ENCODE results near the gene LCNL1. TPM values are rescaled to one million over a fixed set of nuclear protein-coding genes. Genes with fewer than 3 reads are reported as not detected.

LCNL1 gene
- total RNA-seq, 2 donors from 2014 or later, result not detected

DNA sequence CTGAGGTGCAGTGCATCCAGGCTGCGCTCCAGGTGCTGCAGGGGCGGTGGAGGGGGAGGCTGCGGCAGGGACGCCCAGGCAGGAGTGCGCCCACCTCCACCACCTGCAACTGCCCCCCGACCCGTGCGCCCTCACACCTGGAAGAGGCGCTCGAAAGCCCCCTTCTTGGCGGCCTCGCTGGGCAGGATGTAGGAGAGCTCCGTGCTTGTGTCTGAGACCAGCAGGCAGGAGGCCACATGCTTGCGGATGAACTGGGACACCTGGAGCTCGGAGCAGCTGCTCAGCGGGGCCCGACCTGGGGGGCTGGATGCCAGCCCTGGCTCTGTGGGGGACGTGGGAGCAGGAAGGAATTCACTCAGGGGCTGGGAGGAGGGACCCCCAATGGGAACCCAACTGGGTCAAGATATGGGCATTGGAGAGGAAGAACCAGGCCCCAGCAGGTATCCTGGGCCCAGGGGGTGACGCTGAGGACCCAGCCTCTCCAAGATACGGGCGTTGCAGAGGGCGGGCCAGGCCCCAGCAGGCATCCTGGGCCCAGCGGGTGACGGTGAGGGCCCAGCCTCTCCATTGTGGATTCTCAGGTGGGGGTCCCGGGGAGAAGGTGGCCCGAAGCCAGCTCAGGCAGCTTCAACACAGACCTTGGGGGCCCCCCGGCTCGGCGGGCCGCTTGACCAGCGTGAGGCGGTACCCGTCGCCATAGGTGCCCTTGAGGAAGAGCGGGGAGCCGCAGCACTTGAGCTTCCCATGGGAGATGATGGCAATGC, 32.2 kb downstream of the LCNL1 start:
- WGBS, 2 donors, result 96 to 97% methylated on average over 24 to 33 of the region's 36 CpGs
- no peak overlapping the region for H3K4me3 ChIP-seq
- H3K4me1 ChIP-seq, result no peaks in the 10 kb centered on the region
- intact Hi-C loops (cut with DNase I), result no loop called here
- TF ChIP-seq, protein P1, sequence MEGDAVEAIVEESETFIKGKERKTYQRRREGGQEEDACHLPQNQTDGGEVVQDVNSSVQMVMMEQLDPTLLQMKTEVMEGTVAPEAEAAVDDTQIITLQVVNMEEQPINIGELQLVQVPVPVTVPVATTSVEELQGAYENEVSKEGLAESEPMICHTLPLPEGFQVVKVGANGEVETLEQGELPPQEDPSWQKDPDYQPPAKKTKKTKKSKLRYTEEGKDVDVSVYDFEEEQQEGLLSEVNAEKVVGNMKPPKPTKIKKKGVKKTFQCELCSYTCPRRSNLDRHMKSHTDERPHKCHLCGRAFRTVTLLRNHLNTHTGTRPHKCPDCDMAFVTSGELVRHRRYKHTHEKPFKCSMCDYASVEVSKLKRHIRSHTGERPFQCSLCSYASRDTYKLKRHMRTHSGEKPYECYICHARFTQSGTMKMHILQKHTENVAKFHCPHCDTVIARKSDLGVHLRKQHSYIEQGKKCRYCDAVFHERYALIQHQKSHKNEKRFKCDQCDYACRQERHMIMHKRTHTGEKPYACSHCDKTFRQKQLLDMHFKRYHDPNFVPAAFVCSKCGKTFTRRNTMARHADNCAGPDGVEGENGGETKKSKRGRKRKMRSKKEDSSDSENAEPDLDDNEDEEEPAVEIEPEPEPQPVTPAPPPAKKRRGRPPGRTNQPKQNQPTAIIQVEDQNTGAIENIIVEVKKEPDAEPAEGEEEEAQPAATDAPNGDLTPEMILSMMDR (IDR thresholded peaks at IDR 0.05), result no peak
- TF ChIP-seq POLR2A (IDR thresholded peaks at IDR 0.05), result no peak
- H3K27ac ChIP-seq, result no peak overlapping the region
- no peaks in the 10 kb centered on the region for H3K27me3 ChIP-seq
- DNase-seq, result no peak
- peaks cover 0 to 5% of the 10 kb centered on the region in 2 donors for H3K36me3 ChIP-seq (replicated peaks in 1 of 2; ENCODE audit: insufficient read depth in 1 of 2, low read depth in 2 of 2)
- no peaks in the 10 kb centered on the region for H3K9me3 ChIP-seq
- ATAC-seq, result no peak

DNA sequence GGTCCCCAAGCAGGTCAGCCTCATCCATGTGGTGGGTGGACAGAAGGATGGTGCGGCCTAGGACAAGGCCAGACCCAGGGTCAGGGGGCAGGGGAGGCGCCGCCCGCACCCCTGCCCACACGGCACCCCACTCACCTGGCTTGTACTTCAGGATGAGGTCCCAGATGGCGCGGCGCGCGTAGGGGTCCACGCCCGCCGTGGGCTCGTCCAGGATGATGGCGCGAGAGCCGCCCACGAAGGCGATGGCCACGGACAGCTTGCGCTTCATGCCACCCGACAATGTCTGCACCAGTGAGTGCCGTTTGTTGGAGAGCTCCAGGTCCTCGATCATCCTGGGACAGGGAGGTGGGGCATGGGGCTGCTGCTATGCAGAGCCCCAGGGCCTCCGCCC, 32.7 kb downstream of the LCNL1 start:
- WGBS, 2 donors, result 98 to 99% methylated on average over 8 to 20 of the region's 25 CpGs
- no peaks in the 10 kb centered on the region for H3K4me1 ChIP-seq
- H3K27me3 ChIP-seq, result no peaks in the 10 kb centered on the region
- DNase-seq (no peak), ATAC-seq (no peak)
- no peak overlapping the region for H3K4me3 ChIP-seq
- intact Hi-C loops (cut with DNase I), result no loop called here
- no peaks in the 10 kb centered on the region for H3K9me3 ChIP-seq
- no peak overlapping the region for H3K27ac ChIP-seq
- TF ChIP-seq POLR2A (IDR thresholded peaks at IDR 0.05), result no peak
- TF ChIP-seq, protein P1 (IDR thresholded peaks at IDR 0.05), result no peak
- peaks cover 0 to 5% of the 10 kb centered on the region in 2 donors for H3K36me3 ChIP-seq (replicated peaks in 1 of 2; ENCODE audit: insufficient read depth in 1 of 2, low read depth in 2 of 2)

- DNase-seq (no peak), ATAC-seq (no peak)
- TF ChIP-seq, protein P1 (IDR thresholded peaks at IDR 0.05), result no peak
- no peak for TF ChIP-seq POLR2A (IDR thresholded peaks at IDR 0.05)
- Histone ChIP-seq H3K4me1 (no peaks in the 10 kb centered on the region), H3K27ac (no peak overlapping the region), H3K9me3 (no peaks in the 10 kb centered on the region), H3K36me3 (replicated peaks in 1 of 2; ENCODE audit: insufficient read depth in 1 of 2, low read depth in 2 of 2) (peaks cover 0 to 5% of the 10 kb centered on the region in 2 donors), H3K4me3 (no peak overlapping the region), H3K27me3 (no peaks in the 10 kb centered on the region)
- intact Hi-C loops (cut with DNase I), result no loop called here
- WGBS, 2 donors, result 94 to 98% methylated on average over 14 to 19 of the region's 21 CpGs
These were observed 33.2 kb downstream of the LCNL1 start for GRCh38 chr9:137015976-137016375.

GRCh38 chr9:137016436-137016835, 33.6 kb downstream of the LCNL1 start:
- Histone ChIP-seq H3K27me3 (no peaks in the 10 kb centered on the region), H3K4me3 (no peak overlapping the region), H3K9me3 (no peaks in the 10 kb centered on the region), H3K36me3 (replicated peaks in 1 of 2; ENCODE audit: insufficient read depth in 1 of 2, low read depth in 2 of 2) (peaks cover 0 to 2% of the 10 kb centered on the region in 2 donors), H3K4me1 (no peaks in the 10 kb centered on the region), H3K27ac (no peak overlapping the region)
- intact Hi-C loops (cut with DNase I), result no loop called here
- no peak for ATAC-seq
- WGBS, 2 donors, result 90% methylated on average over 10 of the region's 16 CpGs; no CpG with 5 or more reads in 1 of the 2 donors
- DNase-seq, result no peak
- TF ChIP-seq, protein P1 (IDR thresholded peaks at IDR 0.05), result no peak
- no peak for TF ChIP-seq POLR2A (IDR thresholded peaks at IDR 0.05)

- Histone ChIP-seq H3K36me3 (replicated peaks in 1 of 2; ENCODE audit: insufficient read depth in 1 of 2, low read depth in 2 of 2) (peaks cover 0 to 2% of the 10 kb centered on the region in 2 donors), H3K27me3 (no peaks in the 10 kb centered on the region), H3K4me1 (no peaks in the 10 kb centered on the region), H3K27ac (no peak overlapping the region), H3K4me3 (no peak overlapping the region), H3K9me3 (no peaks in the 10 kb centered on the region)
- TF ChIP-seq, protein P1 (IDR thresholded peaks at IDR 0.05), result no peak
- no peak for TF ChIP-seq POLR2A (IDR thresholded peaks at IDR 0.05)
- intact Hi-C loops (cut with DNase I), result no loop called here
- WGBS, 2 donors, result 92 to 96% methylated on average over 22 to 28 of the region's 28 CpGs
- no peak for DNase-seq
- no peak for ATAC-seq
These were observed 34.3 kb downstream of the LCNL1 start for GRCh38 chr9:137017071-137017470.
